ENCODE results near the gene MOGAT1. TPM values are rescaled to one million over a fixed set of nuclear protein-coding genes. Genes with fewer than 3 reads are reported as not detected.
A peak's percentile ranks its signal among the peaks of the same experiment; 100 is the strongest.

Gene MOGAT1
- total and polyA plus RNA-seq, 2 of the 13 experiments (the other 11 are each of a cell fraction or from before 2014, with no cell fraction given) = 0.98 to 4.3 TPM

- TF ChIP-seq CERS6 (CRISPR knock-in tag; IDR thresholded peaks at IDR 0.05) (no peak), CHCHD3 (CRISPR knock-in tag; IDR thresholded peaks at IDR 0.05) (no peak), TFE3 (CRISPR knock-in tag; IDR thresholded peaks at IDR 0.05) (peak; percentile 83; the same call in 1 of the 2 replicates), ETS1 (CRISPR knock-in tag; IDR thresholded peaks at IDR 0.05) (no peak), ZNF432 (CRISPR knock-in tag; IDR thresholded peaks at IDR 0.05; ENCODE audit: borderline replicate concordance) (no peak), ZBTB34 (CRISPR knock-in tag; IDR thresholded peaks at IDR 0.05) (peak; percentile 92), KDM5B (CRISPR knock-in tag; IDR thresholded peaks at IDR 0.05; ENCODE audit: borderline replicate concordance) (peak; percentile 49; the same call in 1 of the 2 replicates), SIX4 (CRISPR knock-in tag; IDR thresholded peaks at IDR 0.05) (peak; percentile 69), ZNF354B (CRISPR knock-in tag; IDR thresholded peaks at IDR 0.05) (no peak), KLF11 (CRISPR knock-in tag; IDR thresholded peaks at IDR 0.05) (no peak), ARID3A (IDR thresholded peaks at IDR 0.05; ENCODE audit: low read depth, low read length) (no peak), SP140L (CRISPR knock-in tag; IDR thresholded peaks at IDR 0.05; ENCODE audit: borderline replicate concordance) (no peak), HNF1A (IDR thresholded peaks at IDR 0.05; ENCODE audit: low read depth) (0 out of 2 replicates have a peak, but pooled peaks have one; percentile 24), HNF1A (CRISPR knock-in tag; IDR thresholded peaks at IDR 0.05; ENCODE audit: borderline replicate concordance) (peak; percentile 69; the same call in 1 of the 2 replicates), RAD21 (CRISPR knock-in tag; IDR thresholded peaks at IDR 0.05) (no peak; the same call in 1 of the 2 replicates), ZZZ3 (CRISPR knock-in tag; IDR thresholded peaks at IDR 0.05; ENCODE audit: borderline replicate concordance) (no peak)
Measured at GRCh38 chr2:222733846-222734702, 62.6 kb downstream of the MOGAT1 start (continued).

Data from HepG2 (cell line).